Inferior parietal cortex (tissue), 1 donor: ENCODE measurements around the gene STMP1.
"Not testable (repeated sequence)": the region's sequence is repeated elsewhere in the genome, so short reads cannot be mapped to it uniquely, and the experiment has no call there.

Experiments used
- DNase-seq: peaks from one replicate; pipeline ENCODE4 v3.0.0-alpha.2; 2016; ENCODE audit errors: extremely low spot score

STMP1 gene

GRCh38 chr7:135662373-135663114, at the start of gene STMP1:
Gene STMP1 (plus strand): TSS chr7:135662514.
- DNase-seq, result peak; percentile 93

- DNase-seq, result no peak
Observed at GRCh38 chr7:135616136-135616535, 46.2 kb upstream of the STMP1 start.

GRCh38 chr7:135617781-135618180, 44.5 kb upstream of the STMP1 start:
- DNase-seq, result no peak

- no peak for DNase-seq
Observed at GRCh38 chr7:135618510-135618909, 43.8 kb upstream of the STMP1 start.

DNA sequence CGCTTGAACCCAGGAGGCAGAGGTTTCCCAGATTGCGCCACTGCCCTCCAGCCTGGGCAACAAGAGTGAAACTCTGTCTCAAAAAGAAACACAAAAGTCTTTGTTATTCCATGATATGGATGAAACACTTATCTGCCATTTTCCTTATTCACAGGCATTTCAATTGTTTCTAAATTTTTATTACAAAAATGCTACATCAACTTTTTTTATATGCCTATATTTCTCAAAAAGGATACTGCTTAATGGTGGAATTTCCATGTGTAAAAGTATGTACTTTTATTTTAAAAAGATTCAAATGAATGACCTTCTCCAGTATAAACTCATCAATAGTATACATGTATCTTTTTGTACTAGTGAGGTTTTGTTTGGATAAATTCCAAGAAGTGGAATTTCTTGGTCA, 41.9 kb upstream of the STMP1 start:
- no peak for DNase-seq

DNA sequence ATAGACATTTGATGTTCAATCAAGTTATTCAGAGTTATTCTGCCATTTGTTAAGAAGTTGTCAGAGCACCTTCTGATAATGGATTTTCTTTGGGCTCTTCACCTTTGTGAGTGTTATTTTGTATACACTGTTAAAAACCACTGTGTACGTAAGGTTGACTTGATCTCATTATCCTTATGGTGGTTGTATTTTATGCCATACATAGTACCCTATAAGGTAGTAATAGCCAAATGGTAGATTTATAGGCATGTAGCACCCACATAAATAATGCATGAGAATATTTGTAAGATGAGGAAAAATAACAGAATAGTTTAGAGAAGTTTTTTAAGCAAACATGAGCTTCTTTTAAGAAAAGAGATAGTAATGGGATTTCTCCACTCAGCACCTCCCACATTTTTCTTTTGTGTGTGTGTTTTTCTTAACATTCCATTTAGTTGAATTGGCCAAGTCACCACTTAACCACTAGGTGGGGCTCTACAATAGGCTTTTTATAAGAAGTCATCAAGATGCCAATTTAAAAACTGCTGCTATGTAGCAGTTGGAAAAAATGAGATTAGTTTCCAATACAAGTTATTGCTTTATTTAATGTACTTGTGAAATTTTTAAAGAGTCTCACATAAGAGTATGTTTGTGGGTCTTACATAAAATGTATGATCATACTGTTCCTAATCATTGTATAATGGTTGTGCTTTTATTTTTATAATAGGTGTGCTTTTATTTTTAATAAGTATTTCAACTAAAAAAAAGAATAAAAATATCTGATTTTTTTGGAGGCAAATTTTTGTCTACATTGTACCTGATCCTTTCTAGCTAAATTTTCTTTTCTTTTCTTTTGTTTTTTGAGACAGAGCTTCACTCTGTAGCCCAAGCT, 41.1 kb upstream of the STMP1 start:
- peak; percentile 91 for DNase-seq

- DNase-seq, result no peak
Observed at GRCh38 chr7:135634191-135634878, 28.0 kb upstream of the STMP1 start.

DNA sequence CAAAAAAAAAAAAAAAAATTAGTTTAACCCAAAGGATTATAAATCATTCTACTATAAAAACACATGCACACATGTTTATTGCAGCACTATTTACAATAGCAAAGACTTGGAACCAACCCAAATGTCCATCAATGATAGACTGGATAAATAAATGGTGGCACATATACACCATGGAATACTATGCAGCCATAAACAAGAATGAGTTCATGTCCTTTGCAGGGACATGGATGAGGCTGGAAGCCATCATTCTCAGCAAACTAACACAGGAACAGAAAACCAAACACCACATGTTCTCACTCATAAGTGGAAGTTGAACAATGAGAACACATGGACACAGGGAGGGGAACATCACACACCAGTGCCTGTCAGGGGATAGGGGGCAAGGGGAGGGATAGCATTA, 22.6 kb upstream of the STMP1 start:
- DNase-seq, result not testable (repeated sequence)

GRCh38 chr7:135644154-135644553, 18.2 kb upstream of the STMP1 start:
- DNase-seq, result no peak

GRCh38 chr7:135644729-135645128, 17.6 kb upstream of the STMP1 start:
- no peak for DNase-seq

DNA sequence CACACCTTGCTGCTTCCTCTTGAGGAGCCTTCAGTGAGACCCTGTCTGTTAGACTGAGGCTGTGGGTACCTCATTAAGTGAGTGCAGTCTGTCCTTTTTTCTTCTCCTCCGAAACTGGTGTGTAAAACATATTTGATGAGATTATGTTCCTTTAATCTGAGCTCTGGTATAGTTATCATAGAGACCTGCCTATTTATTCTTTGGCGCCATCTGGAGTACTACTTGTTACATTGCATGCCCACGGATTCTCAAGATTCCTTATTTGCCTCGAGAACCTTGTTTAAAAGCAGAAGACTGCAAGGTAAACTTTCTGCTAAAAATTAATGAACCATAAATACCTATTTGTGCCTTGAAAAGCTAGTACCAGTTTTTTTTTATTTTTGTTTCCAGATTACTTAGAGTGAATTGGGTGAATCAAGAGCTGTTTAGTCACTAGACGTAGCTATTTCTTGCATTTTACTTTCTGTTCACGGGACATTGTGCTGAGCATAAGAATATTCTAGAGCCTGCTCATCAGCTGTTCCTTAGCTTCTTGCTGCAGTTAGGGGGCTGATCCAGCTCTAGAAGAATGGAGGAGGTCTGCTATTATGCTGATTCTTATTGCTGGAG, 16.9 kb upstream of the STMP1 start:
- DNase-seq, result peak; percentile 87

- no peak for DNase-seq
Observed at GRCh38 chr7:135647755-135648154, 14.6 kb upstream of the STMP1 start.

- DNase-seq, result no peak
Observed at GRCh38 chr7:135648235-135648634, 14.1 kb upstream of the STMP1 start.

DNA sequence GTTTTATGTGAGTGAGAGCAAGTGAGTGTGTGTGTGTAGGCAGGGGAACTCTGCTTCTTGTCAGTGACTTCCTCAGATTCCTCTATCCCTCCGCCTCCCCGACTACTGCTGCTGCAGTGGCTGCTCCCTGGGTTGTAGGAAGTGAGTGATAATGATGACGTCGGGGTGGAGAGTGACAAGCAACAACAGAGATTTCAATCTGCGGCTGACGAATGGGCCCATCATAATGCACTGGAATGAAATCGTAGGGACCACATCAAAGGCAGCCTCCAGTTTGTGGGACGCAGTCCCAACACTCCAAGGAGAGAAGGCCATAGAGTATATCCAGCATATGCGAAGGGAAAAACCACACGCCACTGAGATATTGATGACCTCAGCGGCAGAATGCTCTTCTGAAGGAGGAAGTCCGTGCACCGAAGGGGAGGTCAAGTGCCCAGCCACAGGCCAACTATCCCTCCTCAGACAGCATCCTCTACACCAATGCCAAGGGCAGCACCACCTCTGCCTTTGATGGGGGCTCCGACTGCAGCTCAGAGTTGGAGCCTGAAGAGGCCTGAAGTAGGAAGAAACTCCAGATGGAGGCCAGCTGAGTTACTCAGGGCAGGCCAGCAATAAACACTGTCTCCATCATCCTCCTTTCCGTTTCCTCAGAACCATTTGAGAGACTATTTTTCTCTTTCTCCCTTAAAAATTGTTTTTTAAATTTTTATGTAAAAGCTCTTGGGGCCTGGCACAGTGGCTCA, 11.3 kb upstream of the STMP1 start:
- peak; percentile 37 for DNase-seq

- no peak for DNase-seq
Observed at GRCh38 chr7:135653340-135654080, 8.8 kb upstream of the STMP1 start.

GRCh38 chr7:135658564-135658963, 3.8 kb upstream of the STMP1 start:
- no peak for DNase-seq

GRCh38 chr7:135659159-135659846, 3.0 kb upstream of the STMP1 start:
- DNase-seq, result no peak

DNA sequence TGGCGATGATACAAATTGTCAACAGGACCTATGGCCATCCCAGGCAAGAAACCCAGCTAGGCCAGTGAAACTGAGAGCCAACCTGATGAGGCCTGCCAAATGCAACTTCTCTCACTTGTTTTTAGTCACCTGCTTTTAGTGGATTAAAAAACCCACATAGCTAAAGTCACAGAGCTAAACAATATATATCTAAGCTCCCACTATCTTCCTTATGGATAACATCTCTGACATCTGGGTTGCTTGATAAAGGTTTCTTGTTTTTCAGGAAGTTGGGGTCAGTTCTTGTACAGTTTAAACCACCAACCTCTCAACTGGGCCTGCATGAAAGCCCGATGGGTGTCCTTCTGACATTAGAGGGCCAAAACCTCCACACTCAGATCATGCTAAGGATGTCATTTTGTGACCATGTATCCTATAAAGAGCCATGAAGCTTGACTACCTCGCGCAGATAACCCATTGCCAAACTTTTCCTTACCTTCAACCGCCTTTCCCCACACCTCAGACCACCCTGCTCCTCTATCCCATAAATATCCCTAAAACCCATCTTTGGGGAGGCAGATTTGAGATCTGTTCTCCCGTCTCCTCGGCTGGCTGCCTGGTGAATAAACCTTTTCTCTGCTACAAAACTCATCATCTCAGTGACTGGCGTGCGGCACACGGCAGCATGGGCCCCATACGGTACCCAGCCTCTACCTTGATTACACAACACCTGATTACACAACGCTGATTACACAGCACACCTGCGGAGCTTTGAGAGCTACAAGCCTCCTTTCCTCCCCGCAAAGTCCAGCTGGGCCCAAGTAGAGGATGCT, 797 bp upstream of the STMP1 start:
- DNase-seq, result no peak

DNA sequence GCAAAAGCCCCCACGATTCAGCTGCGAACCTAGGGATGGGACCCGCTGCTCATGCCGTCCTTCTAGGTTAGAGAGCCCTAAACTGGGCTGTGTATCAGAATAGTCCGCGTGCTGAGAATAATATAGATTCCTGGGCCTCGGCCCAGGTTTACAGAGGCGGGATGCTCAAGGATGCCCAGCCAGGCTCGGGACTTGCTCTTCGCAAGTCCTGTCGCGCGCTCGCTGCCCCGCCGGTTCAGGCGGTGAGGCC, 266 bp upstream of the STMP1 start:
- no peak for DNase-seq
